GM23338 (cell line): ENCODE results near the gene ZDHHC16. TPM values are rescaled to one million over a fixed set of nuclear protein-coding genes. Genes with fewer than 3 reads are reported as not detected.

ENCODE experiments used
- ATAC-seq: fragments of 200-7000 bp; cut with Tn5 transposase; 3 replicates; pipeline ENCODE4 v1.9.1; 2020
- DNase-seq: peaks from one replicate; pipeline ENCODE4 v3.0.0-alpha.2; 2015; ENCODE audit warnings: low spot score
- H2AFZ ChIP-seq: fragments of 200-600 bp; sonication (generic); 2 replicates; pipeline ENCODE4 v1.8.0; 2016; ENCODE audit warnings: antibody characterized with exemption, mild to moderate bottlenecking, moderate library complexity
- H3F3A ChIP-seq: fragments of 200-600 bp; sonication (generic); replicated peaks from 2 replicates; pipeline ENCODE4 v1.8.0; 2017; ENCODE audit warnings: antibody characterized with exemption, mixed run types, low read depth
- H3K27ac ChIP-seq: fragments of 200-600 bp; sonication (generic); 2 replicates; pipeline ENCODE4 v1.6.1; 2016; ENCODE audit warnings: low read depth
- H3K27me3 ChIP-seq: fragments of 200-600 bp; sonication (generic); 2 replicates; pipeline ENCODE4 v1.8.0; 2016; ENCODE audit warnings: mild to moderate bottlenecking, mixed run types, moderate library complexity; ENCODE audit not compliant: insufficient read depth
- H3K36me3 ChIP-seq: fragments of 200-600 bp; sonication (generic); 2 replicates; pipeline ENCODE4 v1.8.0; 2016; ENCODE audit warnings: mild to moderate bottlenecking; ENCODE audit not compliant: insufficient read depth
- H3K4me1 ChIP-seq: fragments of 200-600 bp; sonication (generic); 2 replicates; pipeline ENCODE4 v1.8.0; 2016; ENCODE audit warnings: mild to moderate bottlenecking, moderate library complexity; ENCODE audit not compliant: insufficient read depth
- H3K4me2 ChIP-seq: fragments of 200-600 bp; sonication (generic); 2 replicates; pipeline ENCODE4 v1.7.1; 2017; ENCODE audit warnings: mixed run types
- H3K4me3 ChIP-seq: fragments of 200-600 bp; sonication (generic); 2 replicates; pipeline ENCODE4 v1.6.1; 2016; ENCODE audit warnings: mixed run types
- H3K79me2 ChIP-seq: fragments of 200-600 bp; sonication (generic); replicated peaks from 2 replicates; pipeline ENCODE4 v1.8.0; 2017; ENCODE audit warnings: mild to moderate bottlenecking; ENCODE audit not compliant: insufficient read depth
- H3K9me2 ChIP-seq: fragments of 200-600 bp; sonication (generic); 2 replicates; pipeline ENCODE4 v1.8.0; 2017; ENCODE audit not compliant: insufficient read depth
- H4K20me1 ChIP-seq: fragments of 200-600 bp; sonication (generic); replicated peaks from 2 replicates; pipeline ENCODE4 v1.8.0; 2017; ENCODE audit warnings: mild to moderate bottlenecking; ENCODE audit not compliant: insufficient read depth
- H3K27ac Mint-ChIP-seq: 2 replicates; pipeline ENCODE4 v1.8.0; 2020; ENCODE audit warnings: inconsistent platforms, mild to moderate bottlenecking, moderate library complexity, mixed read lengths
- H3K27me3 Mint-ChIP-seq: 3 replicates; pipeline ENCODE4 v1.8.0; 2022; ENCODE audit warnings: low read depth, mild to moderate bottlenecking, moderate library complexity, mixed read lengths, inconsistent platforms; ENCODE audit not compliant: insufficient read depth, poor library complexity
- H3K36me3 Mint-ChIP-seq: 3 replicates; pipeline ENCODE4 v1.8.0; 2021; ENCODE audit warnings: low read depth, mild to moderate bottlenecking, inconsistent platforms, moderate library complexity, mixed read lengths
- H3K4me1 Mint-ChIP-seq: 3 replicates; pipeline ENCODE4 v1.8.0; 2020; ENCODE audit warnings: mild to moderate bottlenecking, inconsistent platforms, mixed read lengths
- H3K4me3 Mint-ChIP-seq: 3 replicates; pipeline ENCODE4 v1.8.0; 2021; ENCODE audit warnings: moderate library complexity, mild to moderate bottlenecking, inconsistent platforms, mixed read lengths
- H3K9me3 Mint-ChIP-seq: 3 replicates; pipeline ENCODE4 v1.8.0; 2020; ENCODE audit warnings: moderate library complexity, mild to moderate bottlenecking, inconsistent platforms, mixed read lengths
- CREB1 ChIP-seq: fragments of 250-450 bp; sonication (Bioruptor Pico); IDR thresholded peaks from 2 replicates; pipeline ENCODE4 v1.5.0; 2020; ENCODE audit warnings: low read depth, mild to moderate bottlenecking, moderate library complexity
- CTCF ChIP-seq, 2 experiments: fragments of 200-600 bp in 1 of 2; sonication (generic) in 1 of 2; conservative IDR thresholded peaks; 2 replicates each; pipeline versions ENCODE4 v1.5.1 to v1.6.1; 2016 to 2017; ENCODE audit warnings: antibody characterized with exemption in 2 of 2, low read depth in 2 of 2, mild to moderate bottlenecking in 2 of 2, moderate library complexity in 1 of 2
- ETS1 ChIP-seq: IDR thresholded peaks from 2 replicates; pipeline ENCODE4 v1.6.1; 2016; ENCODE audit warnings: antibody characterized with exemption
- EZH2 ChIP-seq: fragments of 200-600 bp; sonication (generic); IDR thresholded peaks from one replicate; pipeline ENCODE4 v1.8.0; 2017; ENCODE audit warnings: antibody characterized with exemption, mild to moderate bottlenecking, low read depth; ENCODE audit not compliant: unreplicated experiment
- EZH2phosphoT487 ChIP-seq: fragments of 200-600 bp; sonication (generic); IDR thresholded peaks from one replicate; pipeline ENCODE4 v1.8.1; 2018; ENCODE audit warnings: antibody characterized with exemption; ENCODE audit not compliant: unreplicated experiment
- JUNB ChIP-seq: IDR thresholded peaks from one replicate; pipeline ENCODE4 v1.6.1; 2016; ENCODE audit warnings: antibody characterized with exemption; ENCODE audit not compliant: unreplicated experiment
- NANOG ChIP-seq: IDR thresholded peaks from 2 replicates; pipeline ENCODE4 v1.6.1; 2016; ENCODE audit warnings: antibody characterized with exemption, borderline replicate concordance
- POLR2AphosphoS5 ChIP-seq: IDR thresholded peaks from 2 replicates; pipeline ENCODE4 v1.6.1; 2016; ENCODE audit warnings: antibody characterized with exemption, low read depth
- REST ChIP-seq: IDR thresholded peaks from one replicate; pipeline ENCODE4 v1.6.1; 2018; ENCODE audit warnings: antibody characterized with exemption; ENCODE audit not compliant: unreplicated experiment
- STAT1 ChIP-seq: IDR thresholded peaks from one replicate; pipeline ENCODE4 v1.6.1; 2016; ENCODE audit warnings: antibody characterized with exemption; ENCODE audit not compliant: unreplicated experiment
- ZNF114 ChIP-seq: fragments of 250-450 bp; sonication (Bioruptor Pico); IDR thresholded peaks from 2 replicates; pipeline ENCODE4 v1.5.0; 2020; ENCODE audit warnings: mild to moderate bottlenecking, moderate library complexity
- ZNF331 ChIP-seq: fragments of 250-450 bp; sonication (Bioruptor Pico); IDR thresholded peaks from 2 replicates; pipeline ENCODE4 v1.5.0; 2020; ENCODE audit warnings: low read depth, mild to moderate bottlenecking, moderate library complexity
- ZNF462 ChIP-seq: fragments of 250-450 bp; sonication (Bioruptor Pico); IDR thresholded peaks from 2 replicates; pipeline ENCODE4 v1.5.0; 2020; ENCODE audit warnings: mild to moderate bottlenecking, moderate library complexity
- polyA plus RNA-seq: library from polyadenylated mRNA; unstranded; fragments of >200 nt; fragmentation: Nextera tagmentation; extraction: Ambion mirVana; gene quantifications from 2 replicates; pipeline ENCODE4 v1.2.1, GENCODE V29; 2016
- total RNA-seq: library from RNA; depleted of rRNA; stranded (reverse); fragments of >200 nt; shearing (Covaris generic); gene quantifications from 2 replicates; pipeline ENCODE4 v1.2.3, GENCODE V29; 2014

Gene ZDHHC16
- total and polyA plus RNA-seq, 2 experiments from 2014 or later: 35.1 to 58.2 TPM

GRCh38 chr10:97451605-97452004 lies 5.6 kb downstream of the ZDHHC16 start:
- H3F3A ChIP-seq: 0 out of 2 replicates have a peak, but pooled peaks cover 9% of the 10 kb centered on the region
- peaks cover 44% of the 10 kb centered on the region for H3K36me3 Mint-ChIP-seq
- peaks cover 34% of the 10 kb centered on the region for H4K20me1 ChIP-seq
- peaks cover 10% of the 10 kb centered on the region for H3K27me3 Mint-ChIP-seq
- no peaks in the 10 kb centered on the region for H3K27me3 ChIP-seq
- DNase-seq: no peak
- TF ChIP-seq NANOG (no peak), ZNF331 (CRISPR knock-in tag) (no peak), STAT1 (no peak), REST (no peak), CREB1 (CRISPR knock-in tag) (no peak), CTCF (conservative IDR thresholded peaks at IDR 0.05; ENCODE audit: low read depth in 2 of 2) (no peak), ZNF462 (CRISPR knock-in tag) (no peak), EZH2phosphoT487 (no peak), POLR2AphosphoS5 (no peak), ETS1 (no peak), ZNF114 (CRISPR knock-in tag) (no peak), EZH2 (no peak), JUNB (no peak)
- peaks cover 18% of the 10 kb centered on the region; the same call in 1 of the 2 replicates for H3K36me3 ChIP-seq
- no peak overlapping the region for H3K4me3 ChIP-seq
- peaks cover 54% of the 10 kb centered on the region for H3K79me2 ChIP-seq
- no peak overlapping the region for H3K27ac Mint-ChIP-seq
- no peak overlapping the region for H3K27ac ChIP-seq
- no peak overlapping the region for H2AFZ ChIP-seq
- H3K4me1 ChIP-seq: peaks cover 10% of the 10 kb centered on the region
- H3K4me2 ChIP-seq: no peak overlapping the region
- peak; percentile 19 for ATAC-seq
- H3K4me1 Mint-ChIP-seq: peaks cover 8% of the 10 kb centered on the region
- no peaks in the 10 kb centered on the region for H3K9me2 ChIP-seq
- H3K4me3 Mint-ChIP-seq: no peak overlapping the region
- H3K9me3 Mint-ChIP-seq: no peaks in the 10 kb centered on the region
